ENCODE data around the gene GBE1. TPM values are rescaled to one million over a fixed set of nuclear protein-coding genes. Genes with fewer than 3 reads are reported as not detected.

The GBE1 gene
- total RNA-seq, 3 donors from 2014 or later, result 34.4 to 148 (median 49.8) TPM

- intact Hi-C loops (cut with DNase I; ENCODE audit: low total_unique reads), result no loop called here
- Histone ChIP-seq H3K27ac (no peak overlapping the region), H3K9me3 (no peaks in the 10 kb centered on the region), H3K4me3 (no peak overlapping the region), H3K4me1 (no peaks in the 10 kb centered on the region), H3K27me3 (no peaks in the 10 kb centered on the region), H3K36me3 (no peaks in the 10 kb centered on the region)
- no peak for DNase-seq (ENCODE audit: low spot score in 2 of 2)
- TF ChIP-seq POLR2AphosphoS5 (IDR thresholded peaks at IDR 0.05) (no peak), POLR2A (IDR thresholded peaks at IDR 0.05) (no peak), CTCF (IDR thresholded peaks at IDR 0.05) (no peak)
Measured at GRCh38 chr3:81466201-81466560, 295.3 kb downstream of the GBE1 start.

- Histone ChIP-seq H3K4me1 (no peaks in the 10 kb centered on the region), H3K36me3 (no peaks in the 10 kb centered on the region), H3K27ac (no peak overlapping the region), H3K4me3 (no peak overlapping the region), H3K27me3 (no peaks in the 10 kb centered on the region), H3K9me3 (no peaks in the 10 kb centered on the region)
- TF ChIP-seq POLR2AphosphoS5 (IDR thresholded peaks at IDR 0.05), result no peak
- intact Hi-C loops (cut with DNase I; ENCODE audit: low total_unique reads), result no loop called here
- DNase-seq (ENCODE audit: low spot score in 2 of 2), result no peak
Measured at GRCh38 chr3:81465510-81466200, 295.8 kb downstream of the GBE1 start.

- no peaks in the 10 kb centered on the region for H3K4me1 ChIP-seq
- H3K27ac ChIP-seq, result no peak overlapping the region
- TF ChIP-seq POLR2A (IDR thresholded peaks at IDR 0.05), result no peak
- no peak for TF ChIP-seq POLR2AphosphoS5 (IDR thresholded peaks at IDR 0.05)
- TF ChIP-seq CTCF (IDR thresholded peaks at IDR 0.05), result no peak
- H3K27me3 ChIP-seq, result no peaks in the 10 kb centered on the region
- H3K36me3 ChIP-seq, result no peaks in the 10 kb centered on the region
- no peak for DNase-seq (ENCODE audit: low spot score in 2 of 2)
- H3K9me3 ChIP-seq, result no peaks in the 10 kb centered on the region
- no peak overlapping the region for H3K4me3 ChIP-seq
- intact Hi-C loops (cut with DNase I; ENCODE audit: low total_unique reads), result no loop called here
Measured at GRCh38 chr3:81463781-81464180, 297.7 kb downstream of the GBE1 start.

GRCh38 chr3:81462921-81463320 lies 298.5 kb downstream of the GBE1 start:
- no peak for DNase-seq (ENCODE audit: low spot score in 2 of 2)
- Histone ChIP-seq H3K4me3 (no peak overlapping the region), H3K27me3 (no peaks in the 10 kb centered on the region), H3K36me3 (no peaks in the 10 kb centered on the region), H3K9me3 (no peaks in the 10 kb centered on the region), H3K27ac (no peak overlapping the region), H3K4me1 (no peaks in the 10 kb centered on the region)
- no peak for TF ChIP-seq POLR2AphosphoS5 (IDR thresholded peaks at IDR 0.05)
- TF ChIP-seq POLR2A (IDR thresholded peaks at IDR 0.05), result no peak
- TF ChIP-seq CTCF (IDR thresholded peaks at IDR 0.05), result no peak
- intact Hi-C loops (cut with DNase I; ENCODE audit: low total_unique reads), result no loop called here

GRCh38 chr3:81459733-81460132 lies 301.7 kb downstream of the GBE1 start:
- H3K27ac ChIP-seq, result no peak overlapping the region
- H3K36me3 ChIP-seq, result no peaks in the 10 kb centered on the region
- H3K4me1 ChIP-seq, result no peaks in the 10 kb centered on the region
- no peak for TF ChIP-seq POLR2A (IDR thresholded peaks at IDR 0.05)
- no peak for TF ChIP-seq POLR2AphosphoS5 (IDR thresholded peaks at IDR 0.05)
- no peak for TF ChIP-seq CTCF (IDR thresholded peaks at IDR 0.05)
- H3K9me3 ChIP-seq, result no peaks in the 10 kb centered on the region
- no peak for DNase-seq (ENCODE audit: low spot score in 2 of 2)
- H3K4me3 ChIP-seq, result no peak overlapping the region
- intact Hi-C loops (cut with DNase I; ENCODE audit: low total_unique reads), result no loop called here
- no peaks in the 10 kb centered on the region for H3K27me3 ChIP-seq

- Histone ChIP-seq H3K27me3 (no peaks in the 10 kb centered on the region), H3K36me3 (no peaks in the 10 kb centered on the region), H3K4me1 (no peaks in the 10 kb centered on the region), H3K27ac (no peak overlapping the region), H3K4me3 (no peak overlapping the region), H3K9me3 (no peaks in the 10 kb centered on the region)
- intact Hi-C loops (cut with DNase I; ENCODE audit: low total_unique reads), result no loop called here
- DNase-seq (ENCODE audit: low spot score in 2 of 2), result no peak
- no peak for TF ChIP-seq POLR2AphosphoS5 (IDR thresholded peaks at IDR 0.05)
- TF ChIP-seq POLR2A (IDR thresholded peaks at IDR 0.05), result no peak
- no peak for TF ChIP-seq CTCF (IDR thresholded peaks at IDR 0.05)
Measured at GRCh38 chr3:81452418-81452817, 309.0 kb downstream of the GBE1 start.

Data from breast epithelium (tissue), 4 donors.